Large intestine (tissue), 3 donors: Measurements from ENCODE around the gene ATP8A1. TPM values are rescaled to one million over a fixed set of nuclear protein-coding genes. Genes with fewer than 3 reads are reported as not detected.

ENCODE experiments used
- DNase-seq, 2 donors: peaks; one replicate each; pipeline versions ENCODE4 v3.0.0 to v3.0.0-alpha.2; 2013
- H3K27ac ChIP-seq: one replicate; pipeline ENCODE4 v1.5.1; 2013; ENCODE audit warnings: low read length
- H3K27me3 ChIP-seq: 2 replicates; pipeline ENCODE4 v1.6.1; 2013; ENCODE audit warnings: low read length; ENCODE audit not compliant: control insufficient read depth, insufficient read depth
- H3K36me3 ChIP-seq: 2 replicates; pipeline ENCODE4 v1.6.1; 2013; ENCODE audit warnings: low read length; ENCODE audit not compliant: control insufficient read depth, insufficient read depth
- H3K4me1 ChIP-seq: one replicate; pipeline ENCODE4 v1.6.1; 2013; ENCODE audit warnings: low read length; ENCODE audit not compliant: control insufficient read depth, insufficient read depth
- H3K4me3 ChIP-seq: one replicate; pipeline ENCODE4 v1.5.1; 2013; ENCODE audit warnings: low read length
- H3K9me3 ChIP-seq: one replicate; pipeline ENCODE4 v1.6.1; 2013; ENCODE audit warnings: mild to moderate bottlenecking, low read depth, low read length, moderate library complexity; ENCODE audit not compliant: control insufficient read depth
- WGBS: methylation state at CpG from one replicate; pipeline ENCODE4 v1.1.5; 2013; ENCODE audit warnings: low lambda C conversion rate; ENCODE audit not compliant: insufficient coverage; 5-methylcytosine and 5-hydroxymethylcytosine counted together
- polyA plus RNA-seq: library from polyadenylated mRNA; unstranded; fragments of 120-200 nt; gene quantifications from one replicate; pipeline ENCODE4 v1.2.1, GENCODE V29; 2013

Gene ATP8A1
- polyA plus RNA-seq, 1 donor, result 58.8 TPM

DNA sequence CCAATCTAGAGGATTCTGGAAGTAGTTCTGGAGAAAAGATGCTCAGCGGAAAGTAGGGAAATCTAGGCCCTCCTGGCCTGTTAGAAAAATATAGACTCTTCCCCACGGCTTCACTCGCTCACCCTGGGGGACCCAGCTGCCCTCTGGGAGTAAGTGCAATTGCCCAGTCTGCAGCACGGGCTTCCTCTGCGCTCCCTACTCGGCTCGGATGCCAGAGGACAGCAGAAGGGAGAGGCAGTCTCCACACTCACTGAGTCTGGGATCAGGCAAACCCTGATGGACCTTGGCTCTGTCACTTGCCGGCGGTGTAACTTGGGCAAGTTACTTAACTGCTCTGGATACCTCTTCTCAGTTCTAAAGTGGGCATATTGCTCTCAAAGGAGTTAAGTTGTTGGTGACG lies 257.5 kb downstream of the ATP8A1 start:
- H3K27ac ChIP-seq, result peak overlapping the region; percentile 6
- peaks cover 65% of the 10 kb centered on the region for H3K27me3 ChIP-seq
- peak overlapping the region; percentile 43 for H3K4me3 ChIP-seq
- no peaks in the 10 kb centered on the region for H3K36me3 ChIP-seq
- H3K9me3 ChIP-seq, result peaks cover 6% of the 10 kb centered on the region
- no peak for DNase-seq
- H3K4me1 ChIP-seq, result peaks cover 19% of the 10 kb centered on the region
- WGBS, result no CpG with 5 or more reads among the region's 10 CpGs

DNA sequence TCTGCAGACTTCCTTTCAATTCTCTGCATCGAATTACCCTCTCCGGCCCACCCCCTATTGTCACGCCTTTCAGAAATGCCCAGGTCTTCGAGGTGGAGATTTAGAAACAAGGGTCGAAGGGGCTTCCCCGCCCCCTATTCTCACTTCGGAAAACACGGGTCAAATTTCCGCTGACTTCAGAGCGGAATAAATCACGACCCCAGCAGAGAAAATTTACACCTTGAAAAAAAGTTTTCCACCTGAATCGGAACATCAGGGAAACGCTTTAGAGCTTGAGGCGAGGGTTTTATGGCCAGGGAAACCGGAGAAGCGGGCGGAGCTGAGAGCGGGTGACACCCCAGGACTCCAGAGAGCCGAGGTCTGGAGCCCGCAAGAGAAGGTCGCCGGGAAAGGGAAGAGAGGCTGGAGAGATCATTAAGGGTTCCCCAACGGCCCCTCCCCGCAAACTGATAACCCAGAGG lies 258.0 kb downstream of the ATP8A1 start:
- H3K4me3 ChIP-seq, result peak overlapping the region; percentile 43
- no peaks in the 10 kb centered on the region for H3K36me3 ChIP-seq
- H3K9me3 ChIP-seq, result peaks cover 6% of the 10 kb centered on the region
- H3K27ac ChIP-seq, result peak overlapping the region; percentile 45
- peaks cover 19% of the 10 kb centered on the region for H3K4me1 ChIP-seq
- H3K27me3 ChIP-seq, result peaks cover 68% of the 10 kb centered on the region
- DNase-seq, result peak in 1 of 2 donors; percentile 24
- WGBS, result no CpG with 5 or more reads among the region's 24 CpGs

DNA sequence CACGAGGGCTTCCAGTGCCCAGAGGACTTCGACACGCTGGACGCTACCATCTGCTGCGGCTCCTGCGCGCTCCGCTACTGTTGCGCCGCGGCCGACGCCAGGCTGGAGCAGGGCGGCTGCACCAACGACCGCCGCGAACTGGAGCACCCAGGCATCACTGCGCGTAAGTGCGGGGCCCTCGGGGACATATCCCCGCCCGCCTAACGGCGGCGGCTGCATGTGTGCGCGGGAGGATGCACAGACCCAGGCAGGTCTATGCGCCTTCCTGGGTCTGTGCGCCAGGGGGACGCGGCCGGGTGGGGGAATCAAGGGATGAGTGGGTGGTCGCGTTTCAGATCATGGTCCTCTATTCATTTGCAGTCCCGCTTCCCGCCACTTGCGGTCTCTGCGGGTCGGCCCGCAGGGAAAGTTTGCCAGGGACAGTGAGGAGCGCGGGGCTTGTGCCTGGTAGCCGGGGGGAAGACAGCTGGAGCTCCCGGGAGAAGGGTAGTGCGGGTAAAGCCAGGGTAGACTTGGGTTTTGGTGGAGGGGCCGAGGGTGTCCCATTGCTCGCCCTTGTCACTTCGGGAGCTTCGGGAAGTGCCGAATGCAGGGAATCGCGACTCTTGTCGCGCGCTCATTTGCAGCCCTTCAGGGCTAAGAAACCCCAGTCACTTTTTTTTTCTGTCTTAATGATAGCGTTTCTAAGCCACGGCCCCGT lies 258.6 kb downstream of the ATP8A1 start:
- Histone ChIP-seq H3K4me1 (peaks cover 19% of the 10 kb centered on the region), H3K9me3 (peaks cover 6% of the 10 kb centered on the region), H3K36me3 (no peaks in the 10 kb centered on the region), H3K4me3 (peak overlapping the region; percentile 43), H3K27me3 (peaks cover 69% of the 10 kb centered on the region), H3K27ac (peak overlapping the region; percentile 45)
- peak in 1 of 2 donors; percentile 53 for DNase-seq
- 0% methylated on average over 1 of the region's 60 CpGs for whole genome bisulfite sequencing

DNA sequence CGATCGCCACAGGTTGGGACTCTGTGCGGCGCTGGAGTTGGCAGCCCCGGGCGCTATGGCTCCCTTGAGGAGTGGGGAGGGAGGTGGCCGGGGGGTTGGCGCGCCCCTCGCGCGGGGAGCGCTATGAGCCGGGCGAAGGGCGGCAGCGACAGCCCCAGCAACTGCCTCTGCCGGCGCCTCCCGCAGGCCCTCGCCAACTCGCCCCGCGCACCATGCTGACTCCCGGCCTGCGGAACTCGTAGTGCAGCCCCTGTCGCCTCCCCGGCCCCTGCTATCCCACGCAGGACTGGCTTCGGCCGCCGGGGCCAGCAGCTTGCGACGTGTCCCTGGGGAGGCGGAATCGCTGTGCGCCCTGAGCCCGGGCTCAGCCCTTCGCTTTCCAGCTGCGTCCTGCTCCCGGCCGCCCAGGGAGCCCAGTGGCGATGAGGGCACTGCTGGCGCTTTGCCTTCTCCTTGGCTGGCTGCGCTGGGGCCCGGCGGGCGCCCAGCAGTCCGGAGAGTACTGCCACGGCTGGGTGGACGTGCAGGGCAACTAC lies 259.2 kb downstream of the ATP8A1 start:
- H3K27me3 ChIP-seq, result peaks cover 69% of the 10 kb centered on the region
- peaks cover 6% of the 10 kb centered on the region for H3K9me3 ChIP-seq
- peak overlapping the region; percentile 45 for H3K27ac ChIP-seq
- H3K36me3 ChIP-seq, result no peaks in the 10 kb centered on the region
- peak in 1 of 2 donors; percentile 47 for DNase-seq
- no CpG with 5 or more reads among the region's 52 CpGs for WGBS
- H3K4me3 ChIP-seq, result peak overlapping the region; percentile 43
- peaks cover 19% of the 10 kb centered on the region for H3K4me1 ChIP-seq

DNA sequence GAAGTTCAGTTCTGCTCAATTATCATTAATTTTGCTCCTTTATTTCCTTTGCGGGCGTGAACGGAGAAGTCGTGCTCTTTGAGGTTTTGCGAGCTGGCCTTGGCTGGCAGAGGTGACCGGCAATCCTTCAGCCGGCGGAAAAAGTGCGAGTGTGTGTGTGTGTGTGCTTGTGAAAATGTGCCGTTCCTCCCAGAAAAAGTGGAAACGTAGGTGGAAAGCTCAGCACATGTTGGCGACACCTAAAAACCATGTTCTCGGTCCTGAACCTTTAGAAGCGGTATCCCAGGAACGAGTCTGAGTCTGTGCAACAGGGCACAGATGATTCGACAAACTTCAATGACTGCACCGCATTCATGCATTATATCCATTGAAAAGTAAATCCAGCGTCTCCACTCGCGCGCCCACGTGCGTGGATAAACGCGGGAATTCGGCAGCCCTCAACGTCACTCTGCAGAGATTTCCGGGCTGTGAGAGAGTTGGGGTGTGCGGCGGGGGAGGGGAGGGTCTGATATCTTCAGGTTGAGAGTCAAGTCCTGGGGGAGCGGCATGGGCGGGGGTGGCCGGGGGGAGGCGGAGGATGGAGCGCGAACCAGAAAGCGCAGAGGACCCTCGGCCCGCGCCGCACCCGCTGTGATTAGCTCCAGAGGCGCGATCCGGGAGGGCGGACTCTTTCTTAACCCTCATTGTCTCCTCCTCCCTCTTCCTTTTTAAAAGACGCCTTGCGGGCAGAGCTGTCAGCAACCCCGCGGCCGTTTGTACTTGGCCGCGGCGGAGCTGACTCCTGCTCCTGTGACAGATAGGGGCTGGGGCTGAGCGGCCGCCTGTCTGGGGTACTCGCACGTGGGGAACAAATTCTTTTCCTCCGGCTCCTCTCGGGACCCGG lies 259.9 kb downstream of the ATP8A1 start, which contains the start of gene SHISA3:
TSS of gene SHISA3 (plus strand) at position 737 of the 883 bp plus-strand sequence. CDS start 569 bp downstream, outside the sequence.
- peaks cover 6% of the 10 kb centered on the region for H3K9me3 ChIP-seq
- WGBS, result no CpG with 5 or more reads among the region's 61 CpGs
- peak within 1 kb of the TSS; percentile 43 for H3K4me3 ChIP-seq
- peak within 1 kb of the TSS; percentile 45 for H3K27ac ChIP-seq
- H3K36me3 ChIP-seq, result no peaks in the 10 kb centered on the region
- DNase-seq, result peak in 1 of 2 donors; percentile 56
- peaks cover 69% of the 10 kb centered on the region for H3K27me3 ChIP-seq
- H3K4me1 ChIP-seq, result peaks cover 19% of the 10 kb centered on the region

DNA sequence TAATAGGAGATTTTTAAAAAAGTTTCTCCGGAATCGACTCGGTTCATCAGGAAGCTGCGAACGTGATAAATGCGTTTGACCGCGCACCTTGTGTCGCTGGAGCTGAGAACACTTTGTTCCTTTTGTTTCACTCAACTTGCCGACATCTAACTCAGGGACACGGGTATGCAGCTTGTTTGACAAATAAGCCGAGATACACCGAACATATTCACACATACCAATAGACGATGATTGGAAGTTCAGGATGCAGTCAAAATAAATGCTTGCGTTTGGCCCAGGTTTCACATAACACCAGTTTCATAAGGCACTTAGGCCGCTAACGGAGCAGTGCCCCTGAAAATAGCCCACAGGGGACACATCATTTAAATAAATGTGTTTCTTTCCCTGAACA lies 260.5 kb downstream of the ATP8A1 start:
- peaks cover 19% of the 10 kb centered on the region for H3K4me1 ChIP-seq
- peak overlapping the region; percentile 15 for H3K4me3 ChIP-seq
- no peaks in the 10 kb centered on the region for H3K36me3 ChIP-seq
- 20% methylated on average over 1 of the region's 17 CpGs for WGBS
- peaks cover 6% of the 10 kb centered on the region for H3K9me3 ChIP-seq
- DNase-seq, result peak in 1 of 2 donors; percentile 51
- H3K27me3 ChIP-seq, result peaks cover 69% of the 10 kb centered on the region
- no peak overlapping the region for H3K27ac ChIP-seq

DNA sequence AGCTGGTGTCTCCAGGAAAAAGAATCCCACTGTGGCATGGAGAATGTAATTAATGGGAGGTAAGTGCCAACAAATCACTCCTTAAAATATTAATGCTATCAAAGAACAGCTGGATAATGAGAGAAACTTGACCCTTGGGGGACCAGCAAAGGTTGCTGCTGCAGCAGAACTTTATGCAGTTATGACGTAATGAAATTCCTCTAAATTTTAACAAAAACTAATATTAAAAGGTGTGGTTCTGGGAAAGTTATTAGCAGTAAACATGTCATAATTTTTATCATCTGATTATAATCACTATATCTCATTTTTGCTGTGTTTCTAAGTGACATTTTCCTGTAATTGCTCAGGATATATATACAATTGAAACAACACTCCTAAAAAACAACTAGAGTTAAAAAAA lies 261.3 kb downstream of the ATP8A1 start:
- DNase-seq, result no peak
- Histone ChIP-seq H3K9me3 (peaks cover 6% of the 10 kb centered on the region), H3K27ac (no peak overlapping the region), H3K27me3 (peaks cover 64% of the 10 kb centered on the region), H3K4me3 (no peak overlapping the region), H3K36me3 (no peaks in the 10 kb centered on the region), H3K4me1 (peaks cover 19% of the 10 kb centered on the region)
- 88% methylated on average over 1 of the region's 1 CpG for WGBS

DNA sequence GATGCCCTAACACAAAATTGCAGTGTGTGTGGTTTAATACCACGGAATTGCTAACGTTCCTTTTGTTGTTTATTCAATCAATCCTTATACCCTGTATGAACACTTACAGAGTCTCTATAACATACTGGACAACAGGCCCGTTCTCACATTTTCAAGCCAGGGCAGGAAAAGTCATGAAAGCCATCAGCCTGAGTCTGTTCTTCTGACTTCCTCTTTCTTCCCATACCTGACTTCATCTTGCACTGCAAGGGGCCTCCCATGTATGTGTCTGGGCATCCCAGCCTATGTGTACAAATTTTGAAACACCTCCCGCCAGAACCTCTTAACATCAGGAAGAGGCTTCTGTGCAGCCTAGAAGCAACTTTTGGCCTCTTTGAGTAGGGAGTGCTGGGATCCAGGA lies 264.5 kb downstream of the ATP8A1 start:
- 100% methylated on average over 1 of the region's 4 CpGs for WGBS

DNA sequence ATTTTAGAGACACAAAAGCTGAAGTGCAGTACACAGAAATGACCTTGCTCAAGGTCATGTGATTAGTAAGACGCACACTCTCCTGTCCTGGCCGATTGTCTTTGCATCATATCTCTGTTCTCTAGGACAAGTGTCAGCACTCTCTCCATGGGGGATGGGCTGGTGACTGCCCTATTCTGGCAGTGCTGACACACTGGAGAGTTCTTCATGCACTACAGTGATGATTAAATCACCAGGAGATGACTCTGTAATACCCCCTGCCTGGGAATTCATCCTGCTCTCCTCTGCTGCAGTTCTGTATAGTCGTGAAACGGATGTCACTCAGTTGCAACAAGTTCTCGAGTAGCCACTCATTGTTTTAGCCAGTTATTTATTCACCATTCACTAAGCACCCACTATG lies 264.9 kb downstream of the ATP8A1 start:
- Histone ChIP-seq H3K4me1 (peaks cover 9% of the 10 kb centered on the region), H3K27me3 (peaks cover 28% of the 10 kb centered on the region), H3K36me3 (no peaks in the 10 kb centered on the region), H3K4me3 (no peak overlapping the region), H3K9me3 (no peaks in the 10 kb centered on the region), H3K27ac (no peak overlapping the region)
- WGBS, result 40% methylated on average over 1 of the region's 5 CpGs
- no peak for DNase-seq

More for the DNA sequence above, 264.5 kb downstream of the ATP8A1 start:
- no peaks in the 10 kb centered on the region for H3K36me3 ChIP-seq
- peaks cover 13% of the 10 kb centered on the region for H3K4me1 ChIP-seq
- no peak overlapping the region for H3K4me3 ChIP-seq
- H3K27me3 ChIP-seq, result peaks cover 33% of the 10 kb centered on the region
- H3K9me3 ChIP-seq, result no peaks in the 10 kb centered on the region
- H3K27ac ChIP-seq, result no peak overlapping the region
- DNase-seq, result no peak

DNA sequence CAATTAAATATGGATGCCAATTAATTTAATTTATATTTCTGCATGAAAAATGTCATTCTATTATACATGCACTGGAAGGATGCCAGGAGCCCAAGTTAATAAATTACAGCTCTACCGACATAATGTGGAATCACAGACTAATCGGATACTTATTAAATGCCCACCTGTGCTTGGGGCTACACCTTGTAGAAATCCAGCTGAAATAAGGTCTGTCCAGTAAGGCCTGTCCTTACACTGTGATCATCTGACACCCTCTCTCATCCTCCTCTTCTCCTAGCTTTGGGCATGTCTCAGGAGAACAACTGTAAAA lies 265.6 kb downstream of the ATP8A1 start:
- Histone ChIP-seq H3K36me3 (no peaks in the 10 kb centered on the region), H3K27me3 (peaks cover 22% of the 10 kb centered on the region), H3K4me1 (peaks cover 3% of the 10 kb centered on the region), H3K27ac (no peak overlapping the region), H3K4me3 (no peak overlapping the region), H3K9me3 (no peaks in the 10 kb centered on the region)
- 20% methylated on average over 1 of the region's 2 CpGs for WGBS
- no peak for DNase-seq
